Fibroblast of mammary gland (primary cell): ENCODE results near the gene TNNI3.

Experiments used
- DNase-seq: peaks from one replicate; pipeline ENCODE4 v3.0.0-alpha.2; 2010; ENCODE audit warnings: low read depth
- H3K4me3 ChIP-seq: 2 replicates; pipeline ENCODE4 v1.5.1; 2011; ENCODE audit warnings: low read depth, mild to moderate bottlenecking, low read length, moderate library complexity; ENCODE audit not compliant: control insufficient read depth
- TF ChIP-seq, protein P1 (sequence below): conservative IDR thresholded peaks from 2 replicates; pipeline ENCODE4 v1.5.1; 2011; ENCODE audit warnings: low read depth, low read length, inconsistent platforms; ENCODE audit not compliant: control insufficient read depth, insufficient read depth

Gene TNNI3

DNA sequence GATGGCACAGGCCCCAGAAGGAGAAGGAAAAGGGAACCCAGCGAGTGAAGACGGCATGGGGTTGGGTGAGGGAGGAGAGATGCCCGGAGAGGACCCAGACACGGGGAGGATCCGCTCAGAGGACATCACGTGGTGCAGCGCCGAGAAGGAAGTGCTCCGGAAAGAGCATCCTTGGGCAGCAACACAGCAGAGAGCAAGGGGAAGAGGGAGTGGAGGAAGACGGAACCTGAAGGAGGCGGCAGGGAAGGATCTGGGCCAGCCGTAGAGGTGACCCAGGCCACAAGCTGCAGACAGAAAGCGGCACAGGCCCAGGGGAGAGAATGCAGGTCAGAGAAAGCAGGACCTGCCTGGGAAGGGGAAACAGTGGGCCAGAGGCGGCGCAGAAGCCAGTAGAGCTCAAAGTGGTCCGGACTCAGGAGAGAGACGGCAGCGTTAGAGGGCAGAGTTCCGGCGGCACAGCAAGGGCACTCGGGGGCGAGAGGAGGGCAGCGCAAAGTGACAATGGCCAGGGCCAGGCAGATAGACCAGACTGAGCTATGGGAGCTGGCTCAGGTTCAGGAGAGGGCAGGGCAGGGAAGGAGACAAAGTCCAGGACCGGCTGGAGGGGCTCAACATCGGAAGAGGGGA is 41.2 kb downstream of the TNNI3 start:
- TF ChIP-seq, protein P1, sequence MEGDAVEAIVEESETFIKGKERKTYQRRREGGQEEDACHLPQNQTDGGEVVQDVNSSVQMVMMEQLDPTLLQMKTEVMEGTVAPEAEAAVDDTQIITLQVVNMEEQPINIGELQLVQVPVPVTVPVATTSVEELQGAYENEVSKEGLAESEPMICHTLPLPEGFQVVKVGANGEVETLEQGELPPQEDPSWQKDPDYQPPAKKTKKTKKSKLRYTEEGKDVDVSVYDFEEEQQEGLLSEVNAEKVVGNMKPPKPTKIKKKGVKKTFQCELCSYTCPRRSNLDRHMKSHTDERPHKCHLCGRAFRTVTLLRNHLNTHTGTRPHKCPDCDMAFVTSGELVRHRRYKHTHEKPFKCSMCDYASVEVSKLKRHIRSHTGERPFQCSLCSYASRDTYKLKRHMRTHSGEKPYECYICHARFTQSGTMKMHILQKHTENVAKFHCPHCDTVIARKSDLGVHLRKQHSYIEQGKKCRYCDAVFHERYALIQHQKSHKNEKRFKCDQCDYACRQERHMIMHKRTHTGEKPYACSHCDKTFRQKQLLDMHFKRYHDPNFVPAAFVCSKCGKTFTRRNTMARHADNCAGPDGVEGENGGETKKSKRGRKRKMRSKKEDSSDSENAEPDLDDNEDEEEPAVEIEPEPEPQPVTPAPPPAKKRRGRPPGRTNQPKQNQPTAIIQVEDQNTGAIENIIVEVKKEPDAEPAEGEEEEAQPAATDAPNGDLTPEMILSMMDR, result no peak
- peak; percentile 63 for DNase-seq

GRCh38 chr19:55115446-55116065 is 42.0 kb downstream of the TNNI3 start:
- peak overlapping the region; percentile 95 for H3K4me3 ChIP-seq
- DNase-seq, result peak; percentile 35
- TF ChIP-seq, protein P1, result no peak

More for the DNA sequence above, 41.2 kb downstream of the TNNI3 start:
- peak overlapping the region; percentile 95 for H3K4me3 ChIP-seq

DNA sequence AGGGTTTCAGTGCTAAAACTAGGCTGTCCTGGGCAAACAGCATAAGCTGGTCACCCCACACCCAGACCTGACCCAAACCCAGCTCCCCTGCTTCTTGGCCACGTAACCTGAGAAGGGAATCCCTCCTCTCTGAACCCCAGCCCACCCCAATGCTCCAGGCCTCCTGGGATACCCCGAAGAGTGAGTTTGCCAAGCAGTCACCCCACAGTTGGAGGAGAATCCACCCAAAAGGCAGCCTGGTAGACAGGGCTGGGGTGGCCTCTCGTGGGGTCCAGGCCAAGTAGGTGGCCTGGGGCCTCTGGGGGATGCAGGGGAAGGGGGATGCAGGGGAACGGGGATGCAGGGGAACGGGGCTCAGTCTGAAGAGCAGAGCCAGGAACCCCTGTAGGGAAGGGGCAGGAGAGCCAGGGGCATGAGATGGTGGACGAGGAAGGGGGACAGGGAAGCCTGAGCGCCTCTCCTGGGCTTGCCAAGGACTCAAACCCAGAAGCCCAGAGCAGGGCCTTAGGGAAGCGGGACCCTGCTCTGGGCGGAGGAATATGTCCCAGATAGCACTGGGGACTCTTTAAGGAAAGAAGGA is 42.9 kb downstream of the TNNI3 start:
- TF ChIP-seq, protein P1, result no peak
- no peak overlapping the region for H3K4me3 ChIP-seq
- DNase-seq, result no peak

DNA sequence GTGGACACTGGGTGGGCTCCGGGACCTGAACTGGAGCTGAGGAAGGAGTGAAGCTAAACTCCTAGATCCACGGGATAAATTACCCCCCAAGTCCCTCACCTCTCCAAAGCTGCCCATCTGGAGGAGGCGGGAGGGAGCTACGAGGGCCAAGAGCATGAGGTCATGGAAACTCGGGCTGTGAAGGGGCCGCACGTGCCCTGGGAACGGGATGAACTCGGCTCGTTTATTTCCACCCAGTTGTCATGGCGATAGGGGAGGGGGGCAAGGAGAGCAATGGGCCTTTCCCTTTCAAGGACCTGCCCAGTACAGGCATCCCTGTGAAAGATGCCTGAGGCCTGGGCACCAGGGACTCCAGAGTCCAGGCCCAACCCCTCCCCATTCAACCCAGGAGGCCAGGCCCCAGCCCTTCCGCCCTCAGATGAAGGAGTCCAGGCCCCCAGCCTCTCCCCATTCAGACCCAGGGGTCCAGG is 43.9 kb downstream of the TNNI3 start:
- no peak overlapping the region for H3K4me3 ChIP-seq
- peak; percentile 93 for DNase-seq
- TF ChIP-seq, protein P1, result no peak

- no peak for DNase-seq
- H3K4me3 ChIP-seq, result no peak overlapping the region
- TF ChIP-seq, protein P1, result no peak
Observed at GRCh38 chr19:55112777-55113569, 44.6 kb downstream of the TNNI3 start.

GRCh38 chr19:55112246-55112776 is 45.2 kb downstream of the TNNI3 start:
- TF ChIP-seq, protein P1, result no peak
- no peak for DNase-seq
- no peak overlapping the region for H3K4me3 ChIP-seq
